HG02981 (cell line): ENCODE results near the gene PTPRD.
A peak's percentile ranks its signal among the peaks of the same experiment; 100 is the strongest.

Experiments
- ATAC-seq: cut with Tn5 transposase; IDR thresholded peaks from one replicate; pipeline ENCODE4 v1.9.1; 2021; ENCODE audit warnings: mild to moderate bottlenecking, moderate library complexity; ENCODE audit not compliant: unreplicated experiment

Gene PTPRD

DNA sequence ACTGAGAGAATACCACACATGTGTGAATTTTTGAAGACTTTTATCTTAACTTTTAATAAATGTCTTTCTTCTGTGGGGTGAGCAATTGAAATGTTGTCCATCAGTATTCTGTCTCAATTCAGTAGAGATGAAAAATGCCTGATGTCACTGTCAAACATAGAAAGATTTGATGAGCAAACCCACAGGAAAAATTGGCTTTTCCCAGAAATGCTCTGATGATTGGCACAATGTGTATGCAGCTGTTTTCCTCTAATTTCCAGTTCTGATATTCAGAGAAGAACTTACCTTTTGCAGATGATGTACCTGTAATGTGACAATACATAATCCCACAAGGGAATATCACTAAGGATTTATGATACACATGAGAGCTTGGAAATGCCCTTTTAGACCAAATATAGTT is 340.0 kb downstream of the PTPRD start:
- ATAC-seq: no peak

DNA sequence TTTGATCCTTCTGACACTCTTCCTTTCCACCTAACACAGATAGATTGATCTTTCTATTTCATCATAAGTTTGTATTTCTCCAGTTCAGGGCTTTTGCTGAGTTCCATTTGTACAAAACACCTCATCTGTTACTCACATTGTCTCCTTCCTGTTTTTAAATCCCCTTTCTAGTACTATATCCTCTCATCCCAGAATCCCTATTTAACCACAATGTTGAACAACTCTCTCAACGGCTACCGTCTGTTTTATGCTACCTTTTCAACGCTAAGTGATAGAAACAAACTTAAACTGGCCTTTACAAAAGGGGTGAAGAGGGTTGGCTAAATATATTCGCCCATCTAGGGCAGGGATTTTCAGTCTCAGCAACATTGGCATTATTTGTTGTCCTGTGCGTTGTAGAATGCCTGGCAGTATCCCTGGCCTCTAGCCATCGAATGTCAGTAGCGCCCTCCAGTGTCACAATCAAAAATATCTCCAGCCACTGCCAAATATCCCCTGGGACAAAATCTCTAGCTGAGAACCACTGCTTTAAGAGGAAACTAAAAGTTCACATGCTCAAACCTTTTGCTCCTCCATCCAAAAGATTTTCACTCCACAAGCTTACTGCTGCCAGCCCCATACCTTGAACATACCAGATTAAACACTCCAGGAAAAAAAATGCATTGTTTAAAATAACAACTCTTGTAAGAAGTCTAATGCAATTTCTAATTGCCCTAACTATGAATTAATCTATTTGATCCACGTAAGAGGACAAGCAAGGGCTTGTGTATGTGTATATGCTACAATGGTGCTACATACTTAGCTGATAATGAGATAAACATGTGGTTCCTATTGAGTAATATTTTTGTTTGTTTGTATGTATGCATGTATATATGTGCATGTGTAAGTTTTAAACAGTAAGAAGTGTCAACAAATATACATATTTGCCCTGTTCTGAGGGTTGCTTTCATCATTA is 344.0 kb downstream of the PTPRD start:
- ATAC-seq: peak; percentile 80

DNA sequence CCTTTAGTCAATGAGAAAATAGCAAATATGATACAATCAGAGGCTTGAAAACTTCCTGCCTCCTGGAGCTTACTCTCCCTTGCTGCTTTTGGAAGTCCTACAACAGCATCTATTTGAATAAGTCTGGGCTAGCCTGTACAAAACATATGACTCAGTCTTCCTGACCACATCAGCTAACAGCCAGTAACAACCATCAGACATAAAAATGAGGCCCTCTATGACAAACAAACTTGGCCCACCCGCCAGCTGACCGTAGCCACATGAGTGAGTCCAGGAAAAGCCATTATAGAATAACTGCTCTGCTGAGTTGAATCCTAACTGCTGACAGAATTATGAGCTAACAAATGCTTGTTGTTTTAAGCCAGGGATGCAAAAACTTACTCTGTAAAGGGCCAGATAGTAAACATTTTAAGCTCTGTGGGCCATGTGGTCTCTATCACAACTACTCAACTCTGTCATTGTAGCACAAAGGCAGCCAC is 347.6 kb downstream of the PTPRD start:
- ATAC-seq: peak; percentile 36

- no peak for ATAC-seq
These were observed 352.3 kb downstream of the PTPRD start for GRCh38 chr9:10260501-10260900.

DNA sequence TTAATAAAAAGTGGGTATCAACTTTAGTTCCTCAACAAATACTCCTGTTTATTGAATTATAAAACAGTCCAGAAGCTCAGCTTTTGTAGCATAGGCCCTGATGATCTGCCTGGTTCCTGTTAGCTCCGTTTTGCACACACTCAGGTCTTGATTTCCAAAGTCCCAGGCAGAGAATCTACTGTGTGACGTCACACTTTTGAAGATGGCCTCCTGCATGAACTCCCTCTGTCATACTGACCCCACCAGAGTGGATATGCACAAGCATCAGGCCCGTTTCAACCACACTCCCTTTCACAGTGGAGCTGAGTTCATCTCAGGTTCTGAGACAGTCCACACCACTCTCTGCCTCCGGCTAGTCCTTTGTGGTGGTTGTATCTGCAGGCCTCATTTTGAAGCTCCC is 353.1 kb downstream of the PTPRD start:
- no peak for ATAC-seq

DNA sequence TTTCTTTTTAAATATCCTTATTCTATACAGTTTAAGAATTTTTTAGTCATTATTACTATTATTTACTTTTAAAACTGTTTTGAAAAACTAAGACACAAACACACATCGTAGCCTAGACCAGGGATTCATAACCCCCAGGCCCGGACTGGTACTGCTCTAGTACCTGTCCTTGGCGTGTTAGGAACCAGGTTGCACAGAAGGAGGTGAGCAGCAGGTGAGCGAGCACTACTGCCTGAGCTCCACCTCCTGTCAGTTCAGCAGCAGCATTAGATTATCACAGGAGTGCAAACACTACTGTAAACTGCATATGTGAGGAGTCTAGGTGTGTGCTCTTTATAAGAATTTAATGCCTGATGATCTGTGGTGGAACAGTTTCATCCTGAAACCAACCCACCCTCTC is 357.0 kb downstream of the PTPRD start:
- ATAC-seq: no peak

- no peak for ATAC-seq
These were observed 358.5 kb downstream of the PTPRD start for GRCh38 chr9:10254338-10254737.

- ATAC-seq: no peak
These were observed 359.5 kb downstream of the PTPRD start for GRCh38 chr9:10253341-10253740.

- no peak for ATAC-seq
These were observed 360.6 kb downstream of the PTPRD start for GRCh38 chr9:10252174-10252573.

DNA sequence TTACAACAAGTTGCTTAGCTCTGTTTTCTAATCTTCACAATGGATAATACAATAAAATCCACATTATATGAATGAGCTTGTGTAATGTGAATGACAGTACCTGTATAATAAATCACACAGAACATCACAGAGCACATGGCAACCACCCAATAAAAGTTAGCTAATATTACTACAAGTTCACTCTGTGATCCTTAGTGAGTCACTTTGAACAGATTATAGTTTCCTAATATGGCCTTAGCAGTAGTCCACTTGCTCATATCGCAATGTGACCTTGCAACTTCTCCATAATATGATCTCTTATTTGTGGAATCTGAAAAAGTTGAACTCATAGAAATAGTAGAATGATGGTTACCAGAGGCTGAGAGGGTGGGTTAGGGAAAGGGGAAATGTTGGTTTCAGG is 361.3 kb downstream of the PTPRD start:
- no peak for ATAC-seq

DNA sequence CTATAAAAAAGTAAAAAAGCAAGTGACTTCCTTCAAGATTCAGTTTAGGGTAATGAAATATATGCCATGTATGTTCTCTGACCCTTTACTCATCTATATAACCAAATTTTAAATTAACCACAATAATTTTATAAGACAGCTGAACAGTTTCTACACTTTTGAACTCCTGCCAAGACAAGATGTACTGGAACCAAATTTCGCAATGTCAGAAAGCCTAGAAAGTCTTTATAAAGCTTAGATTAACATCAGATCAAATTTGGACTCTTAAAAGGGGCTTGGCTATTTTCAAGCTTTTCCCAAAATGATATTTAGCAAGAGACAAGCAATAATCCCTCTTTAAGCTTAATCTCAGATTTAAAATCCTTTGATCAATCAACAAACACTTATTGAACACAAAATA is 362.6 kb downstream of the PTPRD start:
- no peak for ATAC-seq

DNA sequence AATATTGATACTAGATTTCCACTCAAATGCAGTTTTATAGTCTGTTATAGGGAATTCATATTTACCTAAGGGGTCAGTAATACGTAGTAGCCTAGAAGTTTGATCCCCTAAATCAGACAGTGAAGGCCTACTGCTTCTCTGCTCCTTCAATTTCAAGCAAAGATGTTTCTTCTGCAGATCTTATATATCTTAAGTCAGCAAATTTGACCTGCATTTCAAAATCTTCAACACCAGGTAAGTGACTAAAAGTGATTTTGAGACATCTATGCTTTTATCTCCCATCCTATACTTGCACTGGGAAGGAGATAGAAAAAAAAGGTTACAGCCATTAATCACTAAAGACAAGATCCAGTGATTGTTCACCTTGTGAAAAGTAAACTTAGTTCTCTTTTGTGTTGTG is 363.9 kb downstream of the PTPRD start:
- no peak for ATAC-seq

DNA sequence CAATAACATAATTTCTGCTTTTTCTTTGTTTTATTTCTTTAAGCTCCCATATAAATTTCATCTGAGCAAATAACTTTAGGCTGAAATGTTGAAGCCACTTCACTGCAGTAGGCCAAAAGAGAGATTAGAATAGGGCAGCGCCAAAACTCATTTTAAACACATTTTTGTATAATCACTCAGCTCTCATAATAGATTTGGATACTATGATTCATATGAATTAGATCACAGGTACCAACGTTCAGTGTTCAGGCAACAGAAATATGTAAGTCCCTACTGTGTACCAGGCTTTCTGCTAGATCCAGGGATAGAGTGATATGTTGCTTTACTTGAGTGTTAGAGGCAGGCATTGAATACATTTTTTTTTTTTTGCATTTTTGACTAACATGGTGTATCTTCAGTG is 370.5 kb downstream of the PTPRD start:
- ATAC-seq: no peak

- no peak for ATAC-seq
These were observed 374.7 kb downstream of the PTPRD start for GRCh38 chr9:10238087-10238486.

DNA sequence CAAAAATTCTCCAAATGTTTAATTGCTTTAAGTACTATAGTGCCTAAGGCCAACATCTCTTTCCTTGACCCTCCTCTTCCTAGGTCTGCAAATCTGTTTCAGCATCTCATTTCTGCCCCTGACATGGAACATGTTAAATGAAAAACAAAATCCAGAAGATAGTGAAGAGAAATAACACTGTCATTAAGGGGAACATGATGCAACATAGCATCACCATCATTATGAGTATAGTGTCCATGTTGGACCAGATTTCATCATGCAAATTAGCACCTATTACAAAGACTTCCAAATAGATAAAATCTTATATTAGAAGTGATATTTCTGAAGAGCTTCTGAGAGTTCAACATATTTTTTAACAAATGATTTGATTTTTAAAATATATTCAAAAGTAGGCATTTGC is 375.2 kb downstream of the PTPRD start:
- ATAC-seq: no peak

- no peak for ATAC-seq
These were observed 376.6 kb downstream of the PTPRD start for GRCh38 chr9:10236161-10236560.

DNA sequence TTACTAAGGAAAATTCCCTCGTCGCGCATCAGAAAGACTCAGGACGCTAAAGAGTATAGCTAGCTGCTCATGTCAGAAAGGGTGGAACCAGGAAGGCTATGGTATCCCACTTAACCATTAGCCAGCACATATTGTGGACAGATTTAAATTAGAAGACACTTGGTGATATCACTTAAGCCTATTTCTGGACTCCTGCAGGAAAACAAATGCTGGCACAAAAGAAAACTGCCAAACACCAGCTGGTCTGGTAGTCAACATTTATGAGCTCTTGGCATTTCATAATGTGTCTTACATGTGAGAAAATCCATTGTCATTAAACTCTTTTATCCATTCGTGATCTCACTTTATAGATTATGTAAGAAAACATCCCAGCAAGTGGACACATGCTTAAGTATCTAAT is 377.4 kb downstream of the PTPRD start:
- no peak for ATAC-seq

DNA sequence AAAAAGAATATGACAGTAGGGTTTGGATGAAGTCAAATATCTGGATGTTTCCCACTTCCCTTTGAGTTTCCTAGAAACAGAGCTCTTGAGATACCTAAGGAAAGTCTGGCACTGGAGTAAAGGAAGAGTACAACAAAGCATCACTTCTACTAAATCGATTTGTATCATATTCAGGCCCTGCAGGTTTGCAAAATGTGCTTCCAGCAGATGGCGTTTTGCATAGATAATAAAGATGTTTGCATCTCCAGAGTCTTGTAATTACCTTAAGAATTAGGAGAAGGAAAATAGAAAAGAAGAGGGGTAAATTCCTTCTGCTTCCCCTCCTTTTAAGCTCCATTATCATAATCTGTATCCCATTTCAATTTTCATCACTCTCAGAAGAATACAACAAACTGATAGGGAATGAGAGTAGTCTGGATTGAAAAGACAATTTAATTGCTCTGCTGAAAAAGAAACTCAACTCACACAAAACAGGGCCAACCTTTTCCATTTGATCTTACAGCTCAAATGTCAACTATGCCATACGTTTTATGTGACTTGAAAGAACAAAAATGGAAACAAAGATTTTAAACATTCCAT is 380.4 kb downstream of the PTPRD start:
- no peak for ATAC-seq

- ATAC-seq: peak; percentile 94
These were observed 382.3 kb downstream of the PTPRD start for GRCh38 chr9:10230512-10230911.

GRCh38 chr9:10228082-10228481 is 384.7 kb downstream of the PTPRD start:
- ATAC-seq: no peak

DNA sequence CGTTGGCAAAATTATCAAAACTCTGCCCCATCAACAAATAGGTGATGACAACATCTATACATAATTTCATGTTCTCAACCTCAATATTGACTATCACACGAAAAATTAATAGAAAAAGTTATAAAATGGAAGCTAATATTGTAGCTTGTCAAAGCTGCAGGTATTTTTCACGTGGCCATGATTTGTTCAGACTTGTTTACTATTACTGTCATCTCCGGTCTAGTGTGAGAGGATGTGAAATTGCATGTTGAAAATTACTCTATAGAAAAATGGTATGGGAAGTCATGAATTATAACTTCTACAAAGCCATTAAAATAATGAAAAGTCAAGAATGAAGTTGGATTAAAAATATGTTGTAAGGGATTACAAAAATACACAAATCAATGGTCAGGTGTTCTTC is 385.8 kb downstream of the PTPRD start:
- no peak for ATAC-seq

DNA sequence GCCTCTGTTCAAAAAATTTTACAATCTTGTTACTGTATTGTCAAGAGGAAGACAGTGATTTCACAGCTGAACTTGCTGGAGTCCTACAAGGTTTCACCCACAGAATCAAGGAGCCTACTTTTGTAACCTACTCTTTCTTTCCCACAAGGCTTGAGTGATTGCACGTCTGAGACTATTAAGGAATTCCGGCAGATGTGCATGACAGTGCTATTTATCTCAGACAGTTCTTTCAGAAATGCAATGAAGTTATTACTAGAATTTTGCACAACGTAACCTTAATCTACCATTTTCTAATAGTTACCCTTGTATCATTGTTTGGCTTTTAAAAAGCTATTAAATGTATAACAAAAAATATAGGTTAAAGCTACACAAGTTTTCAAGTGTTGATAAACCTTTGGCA is 400.1 kb downstream of the PTPRD start:
- no peak for ATAC-seq
